ENCODE results near the gene DPYSL4. TPM values are rescaled to one million over a fixed set of nuclear protein-coding genes. Genes with fewer than 3 reads are reported as not detected.

DPYSL4 gene
- total RNA-seq, 1 experiment from 2014 or later = 26.3 TPM

- Histone ChIP-seq H3K4me2 (ENCODE audit: insufficient read depth, insufficient read length, low read length) (no peak overlapping the region), H3K27ac (ENCODE audit: insufficient read length, low read depth, low read length) (no peak overlapping the region), H3K9ac (ENCODE audit: extremely low read depth, insufficient read length, low read length) (no peak overlapping the region), H3K79me1 (ENCODE audit: insufficient read depth, low read depth, low read length, poor library complexity, severe bottlenecking) (no peaks in the 10 kb centered on the region), H4K20me1 (ENCODE audit: control insufficient read depth, insufficient read depth, insufficient read length) (no peaks in the 10 kb centered on the region), H3K23me2 (ENCODE audit: insufficient read length, low read depth, low read length, poor library complexity, severe bottlenecking) (no peaks in the 10 kb centered on the region), H3K79me2 (ENCODE audit: insufficient read depth, low read length) (no peaks in the 10 kb centered on the region), H2AK5ac (ENCODE audit: insufficient read length, low read length) (no peak overlapping the region), H2BK12ac (ENCODE audit: insufficient read length, low read depth, low read length) (no peak overlapping the region), H4K5ac (ENCODE audit: insufficient read length, low read depth, low read length) (no peak overlapping the region), H4K8ac (replicated peaks; ENCODE audit: insufficient read length, low read depth, low read length) (no peak overlapping the region), H3K4me1 (ENCODE audit: insufficient read depth, low read length) (no peaks in the 10 kb centered on the region), H3T11ph (ENCODE audit: low read length) (no peak overlapping the region), H3K56ac (ENCODE audit: insufficient read length, low read depth, low read length) (no peak overlapping the region), H2BK5ac (ENCODE audit: insufficient read length, low read length) (no peak overlapping the region), H3K18ac (ENCODE audit: insufficient read length, low read depth, low read length) (no peak overlapping the region), H3K4ac (ENCODE audit: low read depth, low read length) (no peak overlapping the region), H4K91ac (ENCODE audit: insufficient read length, low read depth, low read length) (no peak overlapping the region), H2AFZ (ENCODE audit: low read length) (no peak overlapping the region), H3K27me3 (ENCODE audit: insufficient read depth, low read length) (no peaks in the 10 kb centered on the region), H3K23ac (ENCODE audit: insufficient read length, low read depth, low read length) (no peak overlapping the region), H3K9me3 (ENCODE audit: control insufficient read depth, low read depth, low read length) (no peaks in the 10 kb centered on the region), H2BK20ac (ENCODE audit: low read depth, low read length, poor library complexity, severe bottlenecking) (no peak overlapping the region), H2BK15ac (ENCODE audit: low read depth, low read length) (no peak overlapping the region), H3K14ac (ENCODE audit: insufficient read depth, low read length) (no peak overlapping the region; the same call in 1 of the 2 replicates), H2BK120ac (ENCODE audit: low read depth, low read length, poor library complexity, severe bottlenecking) (no peak overlapping the region)
- no CpG with 5 or more reads among the region's 13 CpGs for WGBS (ENCODE audit: extremely low coverage, insufficient read length, low lambda C conversion rate)
- H3K4me1 Mint-ChIP-seq = peaks cover 8 to 22% of the 10 kb centered on the region in 2 experiments
- H3K36me3 Mint-ChIP-seq (ENCODE audit: insufficient read depth in 1 of 3, low read depth in 3 of 3) = no peaks in the 10 kb centered on the region
- no peak overlapping the region for H3K27ac Mint-ChIP-seq
- TF ChIP-seq, protein P1, sequence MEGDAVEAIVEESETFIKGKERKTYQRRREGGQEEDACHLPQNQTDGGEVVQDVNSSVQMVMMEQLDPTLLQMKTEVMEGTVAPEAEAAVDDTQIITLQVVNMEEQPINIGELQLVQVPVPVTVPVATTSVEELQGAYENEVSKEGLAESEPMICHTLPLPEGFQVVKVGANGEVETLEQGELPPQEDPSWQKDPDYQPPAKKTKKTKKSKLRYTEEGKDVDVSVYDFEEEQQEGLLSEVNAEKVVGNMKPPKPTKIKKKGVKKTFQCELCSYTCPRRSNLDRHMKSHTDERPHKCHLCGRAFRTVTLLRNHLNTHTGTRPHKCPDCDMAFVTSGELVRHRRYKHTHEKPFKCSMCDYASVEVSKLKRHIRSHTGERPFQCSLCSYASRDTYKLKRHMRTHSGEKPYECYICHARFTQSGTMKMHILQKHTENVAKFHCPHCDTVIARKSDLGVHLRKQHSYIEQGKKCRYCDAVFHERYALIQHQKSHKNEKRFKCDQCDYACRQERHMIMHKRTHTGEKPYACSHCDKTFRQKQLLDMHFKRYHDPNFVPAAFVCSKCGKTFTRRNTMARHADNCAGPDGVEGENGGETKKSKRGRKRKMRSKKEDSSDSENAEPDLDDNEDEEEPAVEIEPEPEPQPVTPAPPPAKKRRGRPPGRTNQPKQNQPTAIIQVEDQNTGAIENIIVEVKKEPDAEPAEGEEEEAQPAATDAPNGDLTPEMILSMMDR (conservative IDR thresholded peaks at IDR 0.05) = no peak
- H3K9me3 Mint-ChIP-seq = no peaks in the 10 kb centered on the region; a peak in 1 of 5 replicates
- H3K27me3 Mint-ChIP-seq (ENCODE audit: low read depth) = no peaks in the 10 kb centered on the region
- H3K4me3 Mint-ChIP-seq = no peak overlapping the region
- no peak for DNase-seq
Measured at GRCh38 chr10:132236881-132237280, 50.1 kb downstream of the DPYSL4 start.

All from H9 (cell line).